GM23338 (cell line): ENCODE measurements around the gene FAM168A. TPM values are rescaled to one million over a fixed set of nuclear protein-coding genes. Genes with fewer than 3 reads are reported as not detected.

ENCODE experiments used
- ATAC-seq: fragments of 200-7000 bp; cut with Tn5 transposase; 3 replicates; pipeline ENCODE4 v1.9.1; 2020
- DNase-seq: peaks from one replicate; pipeline ENCODE4 v3.0.0-alpha.2; 2015; ENCODE audit warnings: low spot score
- H2AFZ ChIP-seq: fragments of 200-600 bp; sonication (generic); 2 replicates; pipeline ENCODE4 v1.8.0; 2016; ENCODE audit warnings: antibody characterized with exemption, mild to moderate bottlenecking, moderate library complexity
- H3F3A ChIP-seq: fragments of 200-600 bp; sonication (generic); replicated peaks from 2 replicates; pipeline ENCODE4 v1.8.0; 2017; ENCODE audit warnings: antibody characterized with exemption, mixed run types, low read depth
- H3K27ac ChIP-seq: fragments of 200-600 bp; sonication (generic); 2 replicates; pipeline ENCODE4 v1.6.1; 2016; ENCODE audit warnings: low read depth
- H3K27me3 ChIP-seq: fragments of 200-600 bp; sonication (generic); 2 replicates; pipeline ENCODE4 v1.8.0; 2016; ENCODE audit warnings: mild to moderate bottlenecking, mixed run types, moderate library complexity; ENCODE audit not compliant: insufficient read depth
- H3K36me3 ChIP-seq: fragments of 200-600 bp; sonication (generic); 2 replicates; pipeline ENCODE4 v1.8.0; 2016; ENCODE audit warnings: mild to moderate bottlenecking; ENCODE audit not compliant: insufficient read depth
- H3K4me1 ChIP-seq: fragments of 200-600 bp; sonication (generic); 2 replicates; pipeline ENCODE4 v1.8.0; 2016; ENCODE audit warnings: mild to moderate bottlenecking, moderate library complexity; ENCODE audit not compliant: insufficient read depth
- H3K4me2 ChIP-seq: fragments of 200-600 bp; sonication (generic); 2 replicates; pipeline ENCODE4 v1.7.1; 2017; ENCODE audit warnings: mixed run types
- H3K4me3 ChIP-seq: fragments of 200-600 bp; sonication (generic); 2 replicates; pipeline ENCODE4 v1.6.1; 2016; ENCODE audit warnings: mixed run types
- H3K79me2 ChIP-seq: fragments of 200-600 bp; sonication (generic); replicated peaks from 2 replicates; pipeline ENCODE4 v1.8.0; 2017; ENCODE audit warnings: mild to moderate bottlenecking; ENCODE audit not compliant: insufficient read depth
- H3K9me2 ChIP-seq: fragments of 200-600 bp; sonication (generic); 2 replicates; pipeline ENCODE4 v1.8.0; 2017; ENCODE audit not compliant: insufficient read depth
- H4K20me1 ChIP-seq: fragments of 200-600 bp; sonication (generic); replicated peaks from 2 replicates; pipeline ENCODE4 v1.8.0; 2017; ENCODE audit warnings: mild to moderate bottlenecking; ENCODE audit not compliant: insufficient read depth
- H3K27ac Mint-ChIP-seq: 2 replicates; pipeline ENCODE4 v1.8.0; 2020; ENCODE audit warnings: inconsistent platforms, mild to moderate bottlenecking, moderate library complexity, mixed read lengths
- H3K27me3 Mint-ChIP-seq: 3 replicates; pipeline ENCODE4 v1.8.0; 2022; ENCODE audit warnings: low read depth, mild to moderate bottlenecking, moderate library complexity, mixed read lengths, inconsistent platforms; ENCODE audit not compliant: insufficient read depth, poor library complexity
- H3K36me3 Mint-ChIP-seq: 3 replicates; pipeline ENCODE4 v1.8.0; 2021; ENCODE audit warnings: low read depth, mild to moderate bottlenecking, inconsistent platforms, moderate library complexity, mixed read lengths
- H3K4me1 Mint-ChIP-seq: 3 replicates; pipeline ENCODE4 v1.8.0; 2020; ENCODE audit warnings: mild to moderate bottlenecking, inconsistent platforms, mixed read lengths
- H3K4me3 Mint-ChIP-seq: 3 replicates; pipeline ENCODE4 v1.8.0; 2021; ENCODE audit warnings: moderate library complexity, mild to moderate bottlenecking, inconsistent platforms, mixed read lengths
- H3K9me3 Mint-ChIP-seq: 3 replicates; pipeline ENCODE4 v1.8.0; 2020; ENCODE audit warnings: moderate library complexity, mild to moderate bottlenecking, inconsistent platforms, mixed read lengths
- NANOG ChIP-seq: IDR thresholded peaks from 2 replicates; pipeline ENCODE4 v1.6.1; 2016; ENCODE audit warnings: antibody characterized with exemption, borderline replicate concordance
- REST ChIP-seq: IDR thresholded peaks from one replicate; pipeline ENCODE4 v1.6.1; 2018; ENCODE audit warnings: antibody characterized with exemption; ENCODE audit not compliant: unreplicated experiment
- ZNF114 ChIP-seq: fragments of 250-450 bp; sonication (Bioruptor Pico); IDR thresholded peaks from 2 replicates; pipeline ENCODE4 v1.5.0; 2020; ENCODE audit warnings: mild to moderate bottlenecking, moderate library complexity
- ZNF331 ChIP-seq: fragments of 250-450 bp; sonication (Bioruptor Pico); IDR thresholded peaks from 2 replicates; pipeline ENCODE4 v1.5.0; 2020; ENCODE audit warnings: low read depth, mild to moderate bottlenecking, moderate library complexity
- polyA plus RNA-seq: library from polyadenylated mRNA; unstranded; fragments of >200 nt; fragmentation: Nextera tagmentation; extraction: Ambion mirVana; gene quantifications from 2 replicates; pipeline ENCODE4 v1.2.1, GENCODE V29; 2016
- total RNA-seq: library from RNA; depleted of rRNA; stranded (reverse); fragments of >200 nt; shearing (Covaris generic); gene quantifications from 2 replicates; pipeline ENCODE4 v1.2.3, GENCODE V29; 2014
- TF ChIP-seq, protein P1 (sequence below): IDR thresholded peaks from 2 replicates; pipeline ENCODE4 v1.6.1; 2016; ENCODE audit warnings: antibody characterized with exemption
- TF ChIP-seq, protein P2 (sequence below): fragments of 250-450 bp; sonication (Bioruptor Pico); IDR thresholded peaks from 2 replicates; pipeline ENCODE4 v1.5.0; 2020; ENCODE audit warnings: mild to moderate bottlenecking, moderate library complexity
- TF ChIP-seq, protein P3 (sequence below), 2 experiments: fragments of 200-600 bp in 1 of 2; sonication (generic) in 1 of 2; conservative IDR thresholded peaks; 2 replicates each; pipeline versions ENCODE4 v1.5.1 to v1.6.1; 2016 to 2017; ENCODE audit warnings: antibody characterized with exemption in 2 of 2, low read depth in 2 of 2, mild to moderate bottlenecking in 2 of 2, moderate library complexity in 1 of 2

The FAM168A gene
- total and polyA plus RNA-seq, 2 experiments from 2014 or later: 8.0 to 20.3 TPM

DNA sequence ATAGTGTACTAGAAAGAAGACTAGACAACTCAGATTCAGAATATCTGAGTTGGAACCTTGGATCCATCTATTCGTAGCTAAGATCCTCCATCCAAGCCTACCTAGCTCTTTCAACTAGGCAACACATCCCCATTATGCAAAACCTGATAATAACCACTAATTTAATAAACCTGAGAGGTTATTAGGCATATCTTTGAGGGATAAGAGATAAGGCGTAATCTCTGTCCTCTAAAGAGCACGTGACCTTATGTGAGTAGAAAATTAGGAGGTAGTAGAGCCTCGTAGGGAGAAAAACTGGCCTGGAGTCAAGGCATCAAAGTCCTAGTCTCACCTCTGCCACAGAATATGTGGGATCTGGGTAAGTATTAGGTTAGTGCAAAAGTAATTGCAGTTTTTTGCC is 87.8 kb downstream of the FAM168A start:
- Histone ChIP-seq H3K79me2 (peaks cover 20% of the 10 kb centered on the region; the same call in 1 of the 2 replicates), H2AFZ (no peak overlapping the region), H3K4me2 (no peak overlapping the region), H3K36me3 (no peaks in the 10 kb centered on the region), H3K4me1 (no peaks in the 10 kb centered on the region), H3K9me2 (no peaks in the 10 kb centered on the region), H3F3A (no peaks in the 10 kb centered on the region), H3K4me3 (no peak overlapping the region), H4K20me1 (no peaks in the 10 kb centered on the region), H3K27ac (no peak overlapping the region), H3K27me3 (no peaks in the 10 kb centered on the region)
- H3K4me1 Mint-ChIP-seq: no peaks in the 10 kb centered on the region
- no peaks in the 10 kb centered on the region for H3K9me3 Mint-ChIP-seq
- DNase-seq (no peak), ATAC-seq (no peak)
- H3K4me3 Mint-ChIP-seq: no peak overlapping the region
- TF ChIP-seq, protein P1, sequence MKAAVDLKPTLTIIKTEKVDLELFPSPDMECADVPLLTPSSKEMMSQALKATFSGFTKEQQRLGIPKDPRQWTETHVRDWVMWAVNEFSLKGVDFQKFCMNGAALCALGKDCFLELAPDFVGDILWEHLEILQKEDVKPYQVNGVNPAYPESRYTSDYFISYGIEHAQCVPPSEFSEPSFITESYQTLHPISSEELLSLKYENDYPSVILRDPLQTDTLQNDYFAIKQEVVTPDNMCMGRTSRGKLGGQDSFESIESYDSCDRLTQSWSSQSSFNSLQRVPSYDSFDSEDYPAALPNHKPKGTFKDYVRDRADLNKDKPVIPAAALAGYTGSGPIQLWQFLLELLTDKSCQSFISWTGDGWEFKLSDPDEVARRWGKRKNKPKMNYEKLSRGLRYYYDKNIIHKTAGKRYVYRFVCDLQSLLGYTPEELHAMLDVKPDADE: no peak
- TF ChIP-seq NANOG (no peak), ZNF331 (CRISPR knock-in tag) (no peak), ZNF114 (CRISPR knock-in tag) (no peak), REST (no peak)
- TF ChIP-seq, protein P2, sequence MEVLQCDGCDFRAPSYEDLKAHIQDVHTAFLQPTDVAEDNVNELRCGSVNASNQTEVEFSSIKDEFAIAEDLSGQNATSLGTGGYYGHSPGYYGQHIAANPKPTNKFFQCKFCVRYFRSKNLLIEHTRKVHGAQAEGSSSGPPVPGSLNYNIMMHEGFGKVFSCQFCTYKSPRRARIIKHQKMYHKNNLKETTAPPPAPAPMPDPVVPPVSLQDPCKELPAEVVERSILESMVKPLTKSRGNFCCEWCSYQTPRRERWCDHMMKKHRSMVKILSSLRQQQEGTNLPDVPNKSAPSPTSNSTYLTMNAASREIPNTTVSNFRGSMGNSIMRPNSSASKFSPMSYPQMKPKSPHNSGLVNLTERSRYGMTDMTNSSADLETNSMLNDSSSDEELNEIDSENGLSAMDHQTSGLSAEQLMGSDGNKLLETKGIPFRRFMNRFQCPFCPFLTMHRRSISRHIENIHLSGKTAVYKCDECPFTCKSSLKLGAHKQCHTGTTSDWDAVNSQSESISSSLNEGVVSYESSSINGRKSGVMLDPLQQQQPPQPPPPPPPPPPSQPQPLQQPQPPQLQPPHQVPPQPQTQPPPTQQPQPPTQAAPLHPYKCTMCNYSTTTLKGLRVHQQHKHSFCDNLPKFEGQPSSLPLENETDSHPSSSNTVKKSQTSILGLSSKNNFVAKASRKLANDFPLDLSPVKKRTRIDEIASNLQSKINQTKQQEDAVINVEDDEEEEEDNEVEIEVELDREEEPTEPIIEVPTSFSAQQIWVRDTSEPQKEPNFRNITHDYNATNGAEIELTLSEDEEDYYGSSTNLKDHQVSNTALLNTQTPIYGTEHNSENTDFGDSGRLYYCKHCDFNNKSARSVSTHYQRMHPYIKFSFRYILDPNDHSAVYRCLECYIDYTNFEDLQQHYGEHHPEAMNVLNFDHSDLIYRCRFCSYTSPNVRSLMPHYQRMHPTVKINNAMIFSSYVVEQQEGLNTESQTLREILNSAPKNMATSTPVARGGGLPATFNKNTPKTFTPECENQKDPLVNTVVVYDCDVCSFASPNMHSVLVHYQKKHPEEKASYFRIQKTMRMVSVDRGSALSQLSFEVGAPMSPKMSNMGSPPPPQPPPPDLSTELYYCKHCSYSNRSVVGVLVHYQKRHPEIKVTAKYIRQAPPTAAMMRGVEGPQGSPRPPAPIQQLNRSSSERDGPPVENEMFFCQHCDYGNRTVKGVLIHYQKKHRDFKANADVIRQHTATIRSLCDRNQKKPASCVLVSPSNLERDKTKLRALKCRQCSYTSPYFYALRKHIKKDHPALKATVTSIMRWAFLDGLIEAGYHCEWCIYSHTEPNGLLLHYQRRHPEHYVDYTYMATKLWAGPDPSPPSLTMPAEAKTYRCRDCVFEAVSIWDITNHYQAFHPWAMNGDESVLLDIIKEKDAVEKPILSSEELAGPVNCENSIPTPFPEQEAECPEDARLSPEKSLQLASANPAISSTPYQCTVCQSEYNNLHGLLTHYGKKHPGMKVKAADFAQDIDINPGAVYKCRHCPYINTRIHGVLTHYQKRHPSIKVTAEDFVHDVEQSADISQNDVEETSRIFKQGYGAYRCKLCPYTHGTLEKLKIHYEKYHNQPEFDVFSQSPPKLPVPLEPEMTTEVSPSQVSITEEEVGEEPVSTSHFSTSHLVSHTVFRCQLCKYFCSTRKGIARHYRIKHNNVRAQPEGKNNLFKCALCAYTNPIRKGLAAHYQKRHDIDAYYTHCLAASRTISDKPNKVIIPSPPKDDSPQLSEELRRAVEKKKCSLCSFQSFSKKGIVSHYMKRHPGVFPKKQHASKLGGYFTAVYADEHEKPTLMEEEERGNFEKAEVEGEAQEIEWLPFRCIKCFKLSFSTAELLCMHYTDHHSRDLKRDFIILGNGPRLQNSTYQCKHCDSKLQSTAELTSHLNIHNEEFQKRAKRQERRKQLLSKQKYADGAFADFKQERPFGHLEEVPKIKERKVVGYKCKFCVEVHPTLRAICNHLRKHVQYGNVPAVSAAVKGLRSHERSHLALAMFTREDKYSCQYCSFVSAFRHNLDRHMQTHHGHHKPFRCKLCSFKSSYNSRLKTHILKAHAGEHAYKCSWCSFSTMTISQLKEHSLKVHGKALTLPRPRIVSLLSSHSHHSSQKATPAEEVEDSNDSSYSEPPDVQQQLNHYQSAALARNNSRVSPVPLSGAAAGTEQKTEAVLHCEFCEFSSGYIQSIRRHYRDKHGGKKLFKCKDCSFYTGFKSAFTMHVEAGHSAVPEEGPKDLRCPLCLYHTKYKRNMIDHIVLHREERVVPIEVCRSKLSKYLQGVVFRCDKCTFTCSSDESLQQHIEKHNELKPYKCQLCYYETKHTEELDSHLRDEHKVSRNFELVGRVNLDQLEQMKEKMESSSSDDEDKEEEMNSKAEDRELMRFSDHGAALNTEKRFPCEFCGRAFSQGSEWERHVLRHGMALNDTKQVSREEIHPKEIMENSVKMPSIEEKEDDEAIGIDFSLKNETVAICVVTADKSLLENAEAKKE (CRISPR knock-in tag): no peak
- TF ChIP-seq, protein P3, sequence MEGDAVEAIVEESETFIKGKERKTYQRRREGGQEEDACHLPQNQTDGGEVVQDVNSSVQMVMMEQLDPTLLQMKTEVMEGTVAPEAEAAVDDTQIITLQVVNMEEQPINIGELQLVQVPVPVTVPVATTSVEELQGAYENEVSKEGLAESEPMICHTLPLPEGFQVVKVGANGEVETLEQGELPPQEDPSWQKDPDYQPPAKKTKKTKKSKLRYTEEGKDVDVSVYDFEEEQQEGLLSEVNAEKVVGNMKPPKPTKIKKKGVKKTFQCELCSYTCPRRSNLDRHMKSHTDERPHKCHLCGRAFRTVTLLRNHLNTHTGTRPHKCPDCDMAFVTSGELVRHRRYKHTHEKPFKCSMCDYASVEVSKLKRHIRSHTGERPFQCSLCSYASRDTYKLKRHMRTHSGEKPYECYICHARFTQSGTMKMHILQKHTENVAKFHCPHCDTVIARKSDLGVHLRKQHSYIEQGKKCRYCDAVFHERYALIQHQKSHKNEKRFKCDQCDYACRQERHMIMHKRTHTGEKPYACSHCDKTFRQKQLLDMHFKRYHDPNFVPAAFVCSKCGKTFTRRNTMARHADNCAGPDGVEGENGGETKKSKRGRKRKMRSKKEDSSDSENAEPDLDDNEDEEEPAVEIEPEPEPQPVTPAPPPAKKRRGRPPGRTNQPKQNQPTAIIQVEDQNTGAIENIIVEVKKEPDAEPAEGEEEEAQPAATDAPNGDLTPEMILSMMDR (conservative IDR thresholded peaks at IDR 0.05; ENCODE audit: low read depth in 2 of 2): no peak
- H3K36me3 Mint-ChIP-seq: peaks cover 10% of the 10 kb centered on the region
- H3K27me3 Mint-ChIP-seq: no peaks in the 10 kb centered on the region
- H3K27ac Mint-ChIP-seq: no peak overlapping the region
